ENCODE data around the gene PTPRD.

PTPRD gene

GRCh38 chr9:8960254-8960653, 1652.5 kb downstream of the PTPRD start (continued):
- TF ChIP-seq SP3 (tag by site-specific recombination; IDR thresholded peaks at IDR 0.05) (no peak), ZNF521 (tag by site-specific recombination; IDR thresholded peaks at IDR 0.05) (no peak), ZBTB26 (tag by site-specific recombination; optimal IDR thresholded peaks at IDR 0.05) (no peak), ZNF280D (tag by site-specific recombination; IDR thresholded peaks at IDR 0.05) (no peak), ZNF626 (tag by site-specific recombination; IDR thresholded peaks at IDR 0.05) (no peak), ZBTB48 (tag by site-specific recombination; IDR thresholded peaks at IDR 0.05) (no peak)

GRCh38 chr9:8958358-8958757, 1654.4 kb downstream of the PTPRD start:
- TF ChIP-seq ZNF596 (tag by site-specific recombination; IDR thresholded peaks at IDR 0.05) (no peak), ZNF140 (tag by site-specific recombination; IDR thresholded peaks at IDR 0.05) (no peak), ZNF433 (tag by site-specific recombination; IDR thresholded peaks at IDR 0.05; ENCODE audit: low read depth) (no peak), ZNF530 (tag by site-specific recombination; IDR thresholded peaks at IDR 0.05; ENCODE audit: low read depth) (no peak), ZNF274 (IDR thresholded peaks at IDR 0.05; ENCODE audit: low read length) (no peak), ZNF274 (tag by site-specific recombination; IDR thresholded peaks at IDR 0.05; ENCODE audit: borderline replicate concordance) (no peak), ZNF155 (tag by site-specific recombination; IDR thresholded peaks at IDR 0.05) (no peak), ZNF701 (tag by site-specific recombination; IDR thresholded peaks at IDR 0.05) (no peak), PRDM6 (tag by site-specific recombination; IDR thresholded peaks at IDR 0.05) (no peak), SP3 (tag by site-specific recombination; IDR thresholded peaks at IDR 0.05) (no peak), ZNF548 (tag by site-specific recombination; IDR thresholded peaks at IDR 0.05) (no peak), ZNF398 (tag by site-specific recombination; IDR thresholded peaks at IDR 0.05) (no peak)
- TF ChIP-seq, protein P1, sequence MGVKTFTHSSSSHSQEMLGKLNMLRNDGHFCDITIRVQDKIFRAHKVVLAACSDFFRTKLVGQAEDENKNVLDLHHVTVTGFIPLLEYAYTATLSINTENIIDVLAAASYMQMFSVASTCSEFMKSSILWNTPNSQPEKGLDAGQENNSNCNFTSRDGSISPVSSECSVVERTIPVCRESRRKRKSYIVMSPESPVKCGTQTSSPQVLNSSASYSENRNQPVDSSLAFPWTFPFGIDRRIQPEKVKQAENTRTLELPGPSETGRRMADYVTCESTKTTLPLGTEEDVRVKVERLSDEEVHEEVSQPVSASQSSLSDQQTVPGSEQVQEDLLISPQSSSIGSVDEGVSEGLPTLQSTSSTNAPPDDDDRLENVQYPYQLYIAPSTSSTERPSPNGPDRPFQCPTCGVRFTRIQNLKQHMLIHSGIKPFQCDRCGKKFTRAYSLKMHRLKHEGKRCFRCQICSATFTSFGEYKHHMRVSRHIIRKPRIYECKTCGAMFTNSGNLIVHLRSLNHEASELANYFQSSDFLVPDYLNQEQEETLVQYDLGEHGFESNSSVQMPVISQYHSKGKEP (tag by site-specific recombination; IDR thresholded peaks at IDR 0.05): no peak
- TF ChIP-seq, protein P2, sequence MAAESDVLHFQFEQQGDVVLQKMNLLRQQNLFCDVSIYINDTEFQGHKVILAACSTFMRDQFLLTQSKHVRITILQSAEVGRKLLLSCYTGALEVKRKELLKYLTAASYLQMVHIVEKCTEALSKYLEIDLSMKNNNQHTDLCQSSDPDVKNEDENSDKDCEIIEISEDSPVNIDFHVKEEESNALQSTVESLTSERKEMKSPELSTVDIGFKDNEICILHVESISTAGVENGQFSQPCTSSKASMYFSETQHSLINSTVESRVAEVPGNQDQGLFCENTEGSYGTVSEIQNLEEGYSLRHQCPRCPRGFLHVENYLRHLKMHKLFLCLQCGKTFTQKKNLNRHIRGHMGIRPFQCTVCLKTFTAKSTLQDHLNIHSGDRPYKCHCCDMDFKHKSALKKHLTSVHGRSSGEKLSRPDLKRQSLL (tag by site-specific recombination; IDR thresholded peaks at IDR 0.05): no peak
- TF ChIP-seq, protein P3, sequence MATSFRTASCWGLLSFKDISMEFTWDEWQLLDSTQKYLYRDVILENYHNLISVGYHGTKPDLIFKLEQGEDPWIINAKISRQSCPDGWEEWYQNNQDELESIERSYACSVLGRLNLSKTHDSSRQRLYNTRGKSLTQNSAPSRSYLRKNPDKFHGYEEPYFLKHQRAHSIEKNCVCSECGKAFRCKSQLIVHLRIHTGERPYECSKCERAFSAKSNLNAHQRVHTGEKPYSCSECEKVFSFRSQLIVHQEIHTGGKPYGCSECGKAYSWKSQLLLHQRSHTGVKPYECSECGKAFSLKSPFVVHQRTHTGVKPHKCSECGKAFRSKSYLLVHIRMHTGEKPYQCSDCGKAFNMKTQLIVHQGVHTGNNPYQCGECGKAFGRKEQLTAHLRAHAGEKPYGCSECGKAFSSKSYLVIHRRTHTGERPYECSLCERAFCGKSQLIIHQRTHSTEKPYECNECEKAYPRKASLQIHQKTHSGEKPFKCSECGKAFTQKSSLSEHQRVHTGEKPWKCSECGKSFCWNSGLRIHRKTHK (tag by site-specific recombination; IDR thresholded peaks at IDR 0.05): no peak
- TF ChIP-seq, protein P4, sequence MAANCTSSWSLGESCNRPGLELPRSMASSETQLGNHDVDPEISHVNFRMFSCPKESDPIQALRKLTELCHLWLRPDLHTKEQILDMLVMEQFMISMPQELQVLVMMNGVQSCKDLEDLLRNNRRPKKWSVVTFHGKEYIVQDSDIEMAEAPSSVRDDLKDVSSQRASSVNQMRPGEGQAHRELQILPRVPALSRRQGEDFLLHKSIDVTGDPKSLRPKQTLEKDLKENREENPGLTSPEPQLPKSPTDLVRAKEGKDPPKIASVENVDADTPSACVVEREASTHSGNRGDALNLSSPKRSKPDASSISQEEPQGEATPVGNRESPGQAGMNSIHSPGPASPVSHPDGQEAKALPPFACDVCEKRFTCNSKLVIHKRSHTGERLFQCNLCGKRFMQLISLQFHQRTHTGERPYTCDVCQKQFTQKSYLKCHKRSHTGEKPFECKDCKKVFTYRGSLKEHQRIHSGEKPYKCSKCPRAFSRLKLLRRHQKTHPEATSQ (tag by site-specific recombination; IDR thresholded peaks at IDR 0.05): no peak
- H3K27ac ChIP-seq (ENCODE audit: extremely low read depth, low read depth, low read length): no peak overlapping the region
- H3K36me3 ChIP-seq (ENCODE audit: control insufficient read depth in 2 of 2, insufficient read depth in 1 of 2, low read length in 2 of 2): no peaks in the 10 kb centered on the region
- no peak overlapping the region for H3K4me3 ChIP-seq (ENCODE audit: low read depth, low read length)
- H3K9me3 ChIP-seq (ENCODE audit: control insufficient read depth, insufficient read depth, low read depth, low read length): no peaks in the 10 kb centered on the region
- no peaks in the 10 kb centered on the region for H3K4me1 ChIP-seq (ENCODE audit: control insufficient read depth, insufficient read depth, low read length)
- ChIA-PET POLR2A (no interaction called here), CTCF (no interaction called here)
